Kasumi-1 (cell line): ENCODE results near the gene ZIC1.

ENCODE experiments used
- DNase-seq, 2 experiments: peaks; one replicate each; lab custom pipeline; 2025; lab: John Stamatoyannopoulos, UW

The ZIC1 gene

GRCh38 chr3:147410116-147410525 is 956 bp downstream of the ZIC1 start:
- DNase-seq: no peak

- no peak for DNase-seq
Observed at GRCh38 chr3:147410526-147411237, 1.5 kb downstream of the ZIC1 start.

- no peak for DNase-seq
Observed at GRCh38 chr3:147411238-147411814, 2.2 kb downstream of the ZIC1 start.

- DNase-seq: no peak
Observed at GRCh38 chr3:147411815-147412241, 2.7 kb downstream of the ZIC1 start.

GRCh38 chr3:147412261-147412916 is 3.2 kb downstream of the ZIC1 start:
- no peak for DNase-seq

GRCh38 chr3:147412917-147413685 is 3.9 kb downstream of the ZIC1 start:
- no peak for DNase-seq

- DNase-seq: no peak
Observed at GRCh38 chr3:147413686-147414389, 4.7 kb downstream of the ZIC1 start.

GRCh38 chr3:147414390-147415138 is 5.4 kb downstream of the ZIC1 start:
- no peak for DNase-seq

GRCh38 chr3:147415286-147415685 is 6.1 kb downstream of the ZIC1 start:
- DNase-seq: no peak

- DNase-seq: no peak
Observed at GRCh38 chr3:147415874-147416273, 6.7 kb downstream of the ZIC1 start.

GRCh38 chr3:147416931-147417330 is 7.8 kb downstream of the ZIC1 start:
- no peak for DNase-seq

- no peak for DNase-seq
Observed at GRCh38 chr3:147417551-147418295, 8.6 kb downstream of the ZIC1 start.

- DNase-seq: no peak
Observed at GRCh38 chr3:147418371-147418781, 9.2 kb downstream of the ZIC1 start.

GRCh38 chr3:147418808-147419701 is 9.9 kb downstream of the ZIC1 start:
- DNase-seq: no peak

- no peak for DNase-seq
Observed at GRCh38 chr3:147419781-147420224, 10.6 kb downstream of the ZIC1 start.

GRCh38 chr3:147420353-147421183 is 11.4 kb downstream of the ZIC1 start:
- no peak for DNase-seq

- no peak for DNase-seq
Observed at GRCh38 chr3:147421184-147421912, 12.2 kb downstream of the ZIC1 start.

GRCh38 chr3:147422196-147422595 is 13.0 kb downstream of the ZIC1 start:
- no peak for DNase-seq
